Epithelial cell of esophagus (primary cell): ENCODE results near the gene CLPTM1.

ENCODE experiments used
- DNase-seq: peaks from one replicate; pipeline ENCODE4 v3.0.0; 2010; ENCODE audit warnings: low read depth
- H3K4me3 ChIP-seq: 2 replicates; pipeline ENCODE4 v1.5.1; 2011; ENCODE audit warnings: mild to moderate bottlenecking, low read length, control low read depth
- TF ChIP-seq, protein P1 (sequence below): IDR thresholded peaks from 2 replicates; pipeline ENCODE4 v1.5.1; 2011; ENCODE audit warnings: low read depth, mild to moderate bottlenecking, low read length, control low read depth, inconsistent platforms; ENCODE audit not compliant: insufficient read depth; ENCODE audit errors: missing control alignments

CLPTM1 gene

DNA sequence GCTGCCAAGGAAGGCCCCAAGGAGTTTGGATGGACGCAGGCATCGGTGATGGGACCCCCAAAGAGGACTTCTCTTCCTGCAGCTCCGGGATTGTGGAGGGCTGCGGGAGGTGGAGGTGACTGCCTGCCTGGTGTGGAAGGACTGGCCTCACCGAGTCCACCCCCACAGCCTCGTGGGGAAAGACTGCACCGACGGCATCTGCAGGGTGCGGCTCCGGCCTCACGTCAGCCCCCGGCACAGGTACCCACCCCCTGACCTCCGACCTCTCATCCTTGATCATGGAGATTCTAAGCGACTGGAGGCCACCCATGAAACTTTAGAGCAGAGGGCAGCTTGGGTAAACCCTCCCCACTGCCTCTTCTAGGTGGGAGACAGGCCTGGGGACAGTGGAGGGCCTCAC is 66.8 kb downstream of the CLPTM1 start:
- TF ChIP-seq, protein P1, sequence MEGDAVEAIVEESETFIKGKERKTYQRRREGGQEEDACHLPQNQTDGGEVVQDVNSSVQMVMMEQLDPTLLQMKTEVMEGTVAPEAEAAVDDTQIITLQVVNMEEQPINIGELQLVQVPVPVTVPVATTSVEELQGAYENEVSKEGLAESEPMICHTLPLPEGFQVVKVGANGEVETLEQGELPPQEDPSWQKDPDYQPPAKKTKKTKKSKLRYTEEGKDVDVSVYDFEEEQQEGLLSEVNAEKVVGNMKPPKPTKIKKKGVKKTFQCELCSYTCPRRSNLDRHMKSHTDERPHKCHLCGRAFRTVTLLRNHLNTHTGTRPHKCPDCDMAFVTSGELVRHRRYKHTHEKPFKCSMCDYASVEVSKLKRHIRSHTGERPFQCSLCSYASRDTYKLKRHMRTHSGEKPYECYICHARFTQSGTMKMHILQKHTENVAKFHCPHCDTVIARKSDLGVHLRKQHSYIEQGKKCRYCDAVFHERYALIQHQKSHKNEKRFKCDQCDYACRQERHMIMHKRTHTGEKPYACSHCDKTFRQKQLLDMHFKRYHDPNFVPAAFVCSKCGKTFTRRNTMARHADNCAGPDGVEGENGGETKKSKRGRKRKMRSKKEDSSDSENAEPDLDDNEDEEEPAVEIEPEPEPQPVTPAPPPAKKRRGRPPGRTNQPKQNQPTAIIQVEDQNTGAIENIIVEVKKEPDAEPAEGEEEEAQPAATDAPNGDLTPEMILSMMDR: no peak
- DNase-seq: no peak
- no peak overlapping the region for H3K4me3 ChIP-seq

DNA sequence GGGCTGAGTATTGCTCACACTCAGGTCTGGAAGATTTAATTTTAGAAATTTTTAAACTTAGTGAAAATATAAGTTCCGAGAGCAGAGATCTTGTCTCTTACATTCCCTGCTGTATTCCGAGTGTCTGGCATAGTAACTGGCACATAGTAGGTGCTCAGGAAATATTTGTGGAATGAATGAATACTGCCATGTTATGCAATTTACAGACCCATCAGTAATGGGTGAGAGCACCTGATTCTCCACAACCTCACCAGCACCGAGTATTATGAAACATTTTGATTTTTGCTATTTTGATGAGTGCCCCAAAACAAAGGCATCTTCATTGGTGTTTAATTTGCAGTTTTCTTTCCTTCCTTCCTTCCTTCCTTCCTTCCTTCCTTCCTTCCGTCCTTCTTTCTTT is 67.9 kb downstream of the CLPTM1 start:
- no peak for DNase-seq
- TF ChIP-seq, protein P1: no peak
- no peak overlapping the region for H3K4me3 ChIP-seq

DNA sequence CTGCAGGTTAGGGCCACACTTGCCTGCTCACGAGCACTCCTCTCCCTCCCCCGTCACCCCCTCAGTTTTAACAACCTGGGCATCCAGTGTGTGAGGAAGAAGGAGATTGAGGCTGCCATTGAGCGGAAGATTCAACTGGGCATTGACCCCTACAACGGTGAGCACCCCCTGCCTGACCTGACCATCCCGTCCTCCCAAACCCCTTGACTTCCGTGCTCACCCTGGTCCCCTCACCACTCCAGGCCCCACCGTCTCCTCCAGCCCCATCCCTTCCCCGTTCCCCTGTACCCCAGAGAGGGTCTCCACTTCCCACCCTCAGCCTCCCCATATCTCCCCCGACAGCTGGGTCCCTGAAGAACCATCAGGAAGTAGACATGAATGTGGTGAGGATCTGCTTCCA is 70.1 kb downstream of the CLPTM1 start:
- no peak for DNase-seq
- TF ChIP-seq, protein P1: no peak
- H3K4me3 ChIP-seq: no peak overlapping the region

DNA sequence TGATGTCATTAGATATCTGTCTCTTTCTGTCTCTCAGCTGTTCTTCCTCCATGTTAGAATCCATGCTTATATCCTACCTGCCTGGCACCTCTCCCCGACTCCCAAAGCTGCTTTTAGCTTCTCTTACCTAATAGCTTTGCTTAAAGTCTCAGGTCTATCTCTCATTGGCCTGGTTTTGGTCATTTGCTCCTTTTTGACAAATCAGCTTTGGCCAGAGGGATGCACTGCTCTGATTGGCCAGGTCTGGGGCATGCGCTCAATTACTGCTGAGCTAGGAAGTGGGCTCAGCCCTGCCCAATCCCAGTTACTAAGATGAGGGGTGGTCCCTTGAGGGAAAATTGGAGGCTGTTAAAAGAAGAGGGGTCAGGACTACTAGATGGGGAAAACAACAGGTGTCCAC is 72.2 kb downstream of the CLPTM1 start:
- TF ChIP-seq, protein P1: no peak
- no peak for DNase-seq
- H3K4me3 ChIP-seq: no peak overlapping the region

DNA sequence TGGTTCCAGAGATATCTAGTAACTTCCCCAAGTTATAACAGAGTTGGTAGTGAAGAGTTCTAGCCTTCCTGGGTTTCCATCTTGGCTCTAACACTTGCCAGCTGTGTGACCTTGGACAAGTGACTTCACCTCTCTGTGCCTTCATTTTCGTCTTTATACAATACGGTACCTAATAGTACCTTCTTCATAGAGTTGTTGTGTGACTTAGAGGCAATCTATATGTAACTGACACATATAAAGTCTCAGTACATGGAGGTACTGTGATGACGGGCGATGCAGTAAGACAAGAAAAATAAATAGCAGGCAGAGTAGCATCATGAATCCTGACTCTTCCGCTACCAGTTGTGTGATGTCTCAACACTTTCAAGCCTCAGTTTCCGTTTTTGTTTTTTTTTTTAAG is 75.6 kb downstream of the CLPTM1 start:
- no peak for DNase-seq
- TF ChIP-seq, protein P1: no peak
- H3K4me3 ChIP-seq: no peak overlapping the region

DNA sequence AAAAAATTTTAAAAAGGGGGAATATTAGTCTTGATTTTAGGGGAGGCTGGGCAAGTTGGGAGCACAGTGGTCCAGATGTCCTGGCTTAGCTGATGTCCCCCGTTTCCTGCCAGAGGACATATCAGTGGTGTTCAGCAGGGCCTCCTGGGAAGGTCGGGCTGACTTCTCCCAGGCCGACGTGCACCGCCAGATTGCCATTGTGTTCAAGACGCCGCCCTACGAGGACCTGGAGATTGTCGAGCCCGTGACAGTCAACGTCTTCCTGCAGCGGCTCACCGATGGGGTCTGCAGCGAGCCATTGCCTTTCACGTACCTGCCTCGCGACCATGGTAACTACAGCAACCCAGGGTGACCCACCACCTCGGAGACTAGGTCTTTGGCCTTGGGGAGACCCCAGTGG is 77.2 kb downstream of the CLPTM1 start:
- TF ChIP-seq, protein P1: no peak
- no peak overlapping the region for H3K4me3 ChIP-seq
- no peak for DNase-seq

DNA sequence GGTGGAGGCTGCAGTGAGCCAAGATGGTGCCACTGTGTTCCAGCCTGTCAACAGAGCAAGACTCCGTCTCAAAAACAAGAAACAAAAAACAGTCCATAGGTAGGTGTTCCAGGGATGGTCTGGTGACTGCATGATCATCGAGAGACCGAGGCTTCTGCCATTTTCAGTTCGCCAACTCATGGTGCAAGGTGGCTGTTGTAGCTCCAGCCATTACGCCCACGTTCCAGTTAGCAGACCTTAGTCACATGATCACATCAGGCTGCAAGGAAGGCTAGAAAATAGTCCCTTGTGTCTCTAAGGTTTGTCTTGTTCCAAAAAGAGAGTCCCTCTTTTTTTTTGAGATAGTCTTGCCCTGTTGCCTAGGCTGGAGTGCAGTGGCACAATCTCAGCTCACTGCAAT is 80.6 kb downstream of the CLPTM1 start:
- TF ChIP-seq, protein P1: no peak
- H3K4me3 ChIP-seq: no peak overlapping the region
- no peak for DNase-seq
